Measurements from ENCODE around the gene ENTPD5. TPM values are rescaled to one million over a fixed set of nuclear protein-coding genes. Genes with fewer than 3 reads are reported as not detected.
A peak's percentile ranks its signal among the peaks of the same experiment; 100 is the strongest.

ENTPD5 gene
- total and polyA plus RNA-seq, 2 of the 4 experiments (the other 2 are of a cell fraction), result 7.3 to 8.1 TPM

GRCh38 chr14:74035556-74035955 lies 16.5 kb upstream of the ENTPD5 start:
- BruUV-seq (replicated peaks), result no TSS peak
- no peak overlapping the region for H2BK120ac ChIP-seq (ENCODE audit: low read depth, low read length)
- POLR2A ChIA-PET (ENCODE audit: unreplicated experiment), result no interaction called here
- no peak overlapping the region for H2BK20ac ChIP-seq (ENCODE audit: low read depth, low read length)
- no peaks in the 10 kb centered on the region for H3K36me3 ChIP-seq (ENCODE audit: control insufficient read depth, insufficient read depth, low read length)
- no peak overlapping the region for H3K18ac ChIP-seq (ENCODE audit: low read depth, low read length)
- no peak overlapping the region for H4K8ac ChIP-seq (ENCODE audit: low read depth in 2 of 2, low read length in 2 of 2)
- no peaks in the 10 kb centered on the region for H3K9me1 ChIP-seq (ENCODE audit: insufficient read depth, low read length)
- H4K20me1 ChIP-seq (ENCODE audit: insufficient read depth, low read length), result no peaks in the 10 kb centered on the region
- no peaks in the 10 kb centered on the region for H3K79me1 ChIP-seq (ENCODE audit: low read depth in 1 of 2, low read length in 2 of 2)
- no peak overlapping the region for H3K9ac ChIP-seq (ENCODE audit: low read depth, low read length)
- in situ Hi-C loops (cut with MboI; ENCODE audit: low sequenced_read_pairs), result loop anchor here (25.0 kb wide), 1 partner anchor 523 kb away; no protein-coding TSS in a partner anchor
- no peaks in the 10 kb centered on the region for H3K9me3 ChIP-seq (ENCODE audit: control insufficient read depth, insufficient read depth, low read length)
- H2AFZ ChIP-seq (replicated peaks; ENCODE audit: low read length, poor library complexity), result no peak overlapping the region
- H2BK15ac ChIP-seq (ENCODE audit: low read depth, low read length), result no peak overlapping the region
- TF ChIP-seq USF2 (IDR thresholded peaks at IDR 0.05; ENCODE audit: low read depth, low read length) (no peak), MXI1 (IDR thresholded peaks at IDR 0.05; ENCODE audit: borderline replicate concordance, low read depth, low read length) (no peak), MAFK (IDR thresholded peaks at IDR 0.05; ENCODE audit: low read depth, low read length) (no peak), ELK1 (IDR thresholded peaks at IDR 0.05; ENCODE audit: borderline replicate concordance, low read depth, low read length) (no peak), CEBPB (IDR thresholded peaks at IDR 0.05; ENCODE audit: low read depth, low read length) (no peak), RAD21 (IDR thresholded peaks at IDR 0.05; ENCODE audit: low read length) (no peak), CTCF (conservative IDR thresholded peaks at IDR 0.05; ENCODE audit: low read depth, low read length) (no peak), SMC3 (IDR thresholded peaks at IDR 0.05; ENCODE audit: low read depth, low read length) (no peak)
- ATAC-seq (ENCODE audit: low read depth) (peak; percentile 90), DNase-seq (peak; percentile 80)
- no peak overlapping the region for H2BK5ac ChIP-seq (ENCODE audit: low read depth, low read length, poor library complexity, severe bottlenecking)
- no peak overlapping the region for H4K91ac ChIP-seq (ENCODE audit: insufficient read depth, low read depth, low read length)
- no peaks in the 10 kb centered on the region for H3K4me1 ChIP-seq (ENCODE audit: control insufficient read depth, insufficient read depth, low read length)
- no peak overlapping the region for H4K5ac ChIP-seq (ENCODE audit: low read depth, low read length)
- no peak overlapping the region for H3K56ac ChIP-seq (ENCODE audit: extremely low read depth, insufficient read depth, low read length)
- intact Hi-C loops (cut with micrococcal nuclease), result loop anchor here (5.0 kb wide), 1 partner anchor 308 kb away; no protein-coding TSS in a partner anchor
- H3K4me3 ChIP-seq (ENCODE audit: insufficient read depth, low read depth, low read length), result no peak overlapping the region
- H3K27me3 ChIP-seq (ENCODE audit: control insufficient read depth, insufficient read depth, low read length), result no peaks in the 10 kb centered on the region
- CTCF ChIA-PET, result no interaction called here
- H3K23ac ChIP-seq (ENCODE audit: low read depth, low read length), result no peak overlapping the region
- H3K4ac ChIP-seq (ENCODE audit: low read depth, low read length), result no peak overlapping the region
- H3K4me2 ChIP-seq (ENCODE audit: low read depth, low read length), result no peak overlapping the region
- no peak overlapping the region for H2AK5ac ChIP-seq (ENCODE audit: low read depth, low read length)
- 67% methylated on average over 1 of the region's 4 CpGs; no CpG with 5 or more reads in 1 of the 2 experiments for WGBS, 2 experiments (ENCODE audit: extremely low coverage in 2 of 2, insufficient read length in 1 of 2)
- H2AK9ac ChIP-seq (replicated peaks; ENCODE audit: low read depth, low read length, poor library complexity), result no peak overlapping the region
- H3K14ac ChIP-seq (replicated peaks; ENCODE audit: low read depth, low read length), result no peak overlapping the region
- dilution Hi-C loops (cut with HindIII; ENCODE audit: low sequenced_read_pairs, unreplicated experiment), result no loop called here
- no peak overlapping the region for H3K27ac ChIP-seq (ENCODE audit: insufficient read depth, low read length)
